HCT116 (cell line): ENCODE measurements around the gene GRID2. TPM values are rescaled to one million over a fixed set of nuclear protein-coding genes. Genes with fewer than 3 reads are reported as not detected.

Experiments used
- ATAC-seq: fragments of 200-7000 bp; cut with Tn5 transposase; 2 replicates; pipeline ENCODE4 v1.9.1; 2020; ENCODE audit warnings: mild to moderate bottlenecking, moderate library complexity
- BruUV-seq: library from RNA; stranded (reverse); fragments of 400-500 nt; replicated peaks from 2 replicates; lab custom pipeline; 2021; lab: Mats Ljungman, UMichigan
- CTCF ChIA-PET: fragments of 300-600 bp; sonication (Branson Sonifier 250); formaldehyde crosslinking; loops from one replicate; lab custom pipeline; 2021; ENCODE audit warnings: antibody characterized with exemption; lab: Charles Lee
- POLR2A ChIA-PET: fragments of 300-600, 350-600 bp; sonication (Branson Sonifier 250); formaldehyde crosslinking; loops from one replicate; lab custom pipeline; 2021; ENCODE audit warnings: antibody characterized with exemption; lab: Charles Lee
- RAD21 ChIA-PET, 2 experiments: fragments of 300-600 bp; sonication (Branson Sonifier 250); formaldehyde crosslinking; loops; one replicate each; lab custom pipeline; 2023; ENCODE audit warnings: low total read pairs in 2 of 2; ENCODE audit not compliant: uncharacterized antibody in 2 of 2, unreplicated experiment in 2 of 2, low non-redundant PET in 1 of 2; lab: Charles Lee
- DNase-seq: peaks from one replicate; pipeline ENCODE4 v3.0.0-alpha.2; 2010; ENCODE audit warnings: low read depth, low spot score
- H2AFZ ChIP-seq: fragments of 200-600 bp; shearing (Covaris generic), sonication (generic); 2 replicates; pipeline ENCODE4 v1.6.1; 2017; ENCODE audit warnings: low read depth, mixed run types, mixed read lengths, antibody characterized with exemption, low read length; ENCODE audit not compliant: poor library complexity, severe bottlenecking
- H3K27ac ChIP-seq: 2 replicates; pipeline ENCODE4 v1.5.1; 2012; ENCODE audit warnings: low read depth, low read length
- H3K27me3 ChIP-seq: fragments of 200-600 bp; sonication (generic); 2 replicates; pipeline ENCODE4 v1.6.1; 2016; ENCODE audit warnings: mixed run types, low read length, mixed read lengths; ENCODE audit not compliant: insufficient read depth
- H3K36me3 ChIP-seq, 2 experiments: fragments of 200-500 bp in 1 of 2; fragments of 200-600 bp in 1 of 2; sonication (Bioruptor generic) in 1 of 2; sonication (generic) in 1 of 2; 2 replicates each; pipeline versions ENCODE4 v1.5.1 to v1.6.1; 2014 to 2016; ENCODE audit warnings: low read length in 2 of 2, inconsistent platforms in 1 of 2, mixed read lengths in 1 of 2, mixed run types in 1 of 2; ENCODE audit not compliant: insufficient read depth in 2 of 2, control insufficient read depth in 1 of 2
- H3K4me1 ChIP-seq, 2 experiments: fragments of 200-600 bp in 1 of 2; sonication (generic) in 1 of 2; 2 replicates each; pipeline versions ENCODE4 v1.5.1 to v1.6.1; 2012 to 2017; ENCODE audit warnings: low read length in 2 of 2, inconsistent platforms in 1 of 2, mild to moderate bottlenecking in 1 of 2, mixed read lengths in 1 of 2, mixed run types in 1 of 2, moderate library complexity in 1 of 2; ENCODE audit not compliant: insufficient read depth in 2 of 2, control insufficient read depth in 1 of 2
- H3K4me2 ChIP-seq: fragments of 200-600 bp; sonication (generic); 2 replicates; pipeline ENCODE4 v1.6.1; 2017; ENCODE audit warnings: mixed run types, low read length, mixed read lengths
- H3K4me3 ChIP-seq, 2 experiments: fragments of 200-600 bp in 1 of 2; sonication (generic) in 1 of 2; replicated peaks in 1 of 2; 2 replicates each; pipeline ENCODE4 v1.5.1; 2011 to 2016; ENCODE audit warnings: low read length in 2 of 2, control low read depth in 1 of 2, low read depth in 1 of 2, mild to moderate bottlenecking in 1 of 2, mixed read lengths in 1 of 2, mixed run types in 1 of 2
- H3K79me2 ChIP-seq: fragments of 200-600 bp; sonication (generic); 2 replicates; pipeline ENCODE4 v1.6.1; 2017; ENCODE audit warnings: mild to moderate bottlenecking, mixed run types, low read length, moderate library complexity, mixed read lengths; ENCODE audit not compliant: insufficient read depth
- H3K9ac ChIP-seq: fragments of 200-600 bp; sonication (generic); 2 replicates; pipeline ENCODE4 v1.6.1; 2016; ENCODE audit warnings: low read length, mixed read lengths
- H3K9me2 ChIP-seq: fragments of 200-600 bp; sonication (generic), shearing (Covaris generic); 2 replicates; pipeline ENCODE4 v1.6.1; 2017; ENCODE audit warnings: mixed run types, mild to moderate bottlenecking, moderate library complexity; ENCODE audit not compliant: insufficient read depth
- H3K9me3 ChIP-seq, 2 experiments: fragments of 200-500 bp in 1 of 2; fragments of 200-600 bp in 1 of 2; sonication (Bioruptor generic) in 1 of 2; sonication (generic) in 1 of 2; 2 replicates each; pipeline ENCODE4 v1.6.1; 2014 to 2017; ENCODE audit warnings: low read length in 2 of 2, mixed read lengths in 2 of 2, inconsistent platforms in 1 of 2, low read depth in 1 of 2, mild to moderate bottlenecking in 1 of 2, mixed run types in 1 of 2, moderate library complexity in 1 of 2; ENCODE audit not compliant: control insufficient read depth in 1 of 2, insufficient read depth in 1 of 2
- H4K20me1 ChIP-seq: fragments of 200-600 bp; sonication (generic), shearing (Covaris generic); 2 replicates; pipeline ENCODE4 v1.6.1; 2017; ENCODE audit warnings: mixed run types, mild to moderate bottlenecking, moderate library complexity; ENCODE audit not compliant: insufficient read depth
- CBX3 ChIP-seq: IDR thresholded peaks from 2 replicates; pipeline ENCODE4 v1.6.1; 2012; ENCODE audit warnings: low read depth
- EGR1 ChIP-seq: IDR thresholded peaks from 2 replicates; pipeline ENCODE4 v1.6.1; 2012; ENCODE audit warnings: low read depth
- ELF1 ChIP-seq: IDR thresholded peaks from 2 replicates; pipeline ENCODE4 v1.6.1; 2012; ENCODE audit warnings: low read depth, borderline replicate concordance
- EZH2 ChIP-seq: fragments of 200-600 bp; sonication (generic); IDR thresholded peaks from 2 replicates; pipeline ENCODE4 v1.6.1; 2017; ENCODE audit warnings: antibody characterized with exemption, mixed run types
- EZH2phosphoT487 ChIP-seq: fragments of 200-600 bp; IDR thresholded peaks from 2 replicates; pipeline ENCODE4 v1.6.1; 2018; ENCODE audit warnings: antibody characterized with exemption, borderline replicate concordance
- FOSL1 ChIP-seq: IDR thresholded peaks from 2 replicates; pipeline ENCODE4 v1.6.1; 2012; ENCODE audit warnings: low read depth
- POLR2AphosphoS5 ChIP-seq: IDR thresholded peaks from 2 replicates; pipeline ENCODE4 v1.6.1; 2011; ENCODE audit warnings: mild to moderate bottlenecking, low read depth, low read length, moderate library complexity
- RAD21 ChIP-seq: IDR thresholded peaks from 2 replicates; pipeline ENCODE4 v1.6.1; 2012; ENCODE audit warnings: low read depth, mild to moderate bottlenecking
- SP1 ChIP-seq: IDR thresholded peaks from 2 replicates; pipeline ENCODE4 v1.6.1; 2012; ENCODE audit warnings: low read depth
- TCF7L2 ChIP-seq: IDR thresholded peaks from 2 replicates; pipeline ENCODE4 v1.7.0; 2011; ENCODE audit warnings: borderline replicate concordance, inconsistent platforms; ENCODE audit not compliant: insufficient read depth, insufficient read length; ENCODE audit errors: extremely low read depth
- YY1 ChIP-seq: IDR thresholded peaks from 2 replicates; pipeline ENCODE4 v1.6.1; 2011; ENCODE audit warnings: low read length, low read depth, moderate library complexity, mild to moderate bottlenecking; ENCODE audit not compliant: insufficient replicate concordance; ENCODE audit errors: extremely low read depth
- ZFX ChIP-seq: fragments of 450-650 bp; IDR thresholded peaks from 2 replicates; pipeline ENCODE4 v1.6.1; 2017
- intact Hi-C: fragments of 100-400 bp; cut with micrococcal nuclease; formaldehyde crosslinking; loops from 2 replicates; pipeline ENCODE4 v1.10.0; 2022
- total RNA-seq: library from RNA; stranded (reverse); gene quantifications from one replicate; pipeline ENCODE4 v1.2.1, GENCODE V29; 2021; ENCODE audit not compliant: unreplicated experiment
- TF ChIP-seq, protein P1 (sequence below): IDR thresholded peaks from 2 replicates; pipeline ENCODE4 v1.6.1; 2012
- TF ChIP-seq, protein P2 (sequence below): IDR thresholded peaks from 2 replicates; pipeline ENCODE4 v1.6.1; 2012
- TF ChIP-seq, protein P3 (sequence below), 3 experiments: fragments of 200-600 bp in 1 of 3; sonication (generic) in 1 of 3; IDR thresholded peaks in 2 of 3; conservative IDR thresholded peaks in 1 of 3; 2 replicates each; pipeline ENCODE4 v1.5.1; 2012 to 2017; ENCODE audit warnings: low read depth in 2 of 3, low read length in 2 of 3, antibody characterized with exemption in 1 of 3, borderline replicate concordance in 1 of 3, control low read depth in 1 of 3, mild to moderate bottlenecking in 1 of 3, mixed read lengths in 1 of 3, mixed run types in 1 of 3, moderate library complexity in 1 of 3; ENCODE audit not compliant: insufficient read depth in 1 of 3

The GRID2 gene
- total RNA-seq, 1 experiment from 2014 or later = not detected

DNA sequence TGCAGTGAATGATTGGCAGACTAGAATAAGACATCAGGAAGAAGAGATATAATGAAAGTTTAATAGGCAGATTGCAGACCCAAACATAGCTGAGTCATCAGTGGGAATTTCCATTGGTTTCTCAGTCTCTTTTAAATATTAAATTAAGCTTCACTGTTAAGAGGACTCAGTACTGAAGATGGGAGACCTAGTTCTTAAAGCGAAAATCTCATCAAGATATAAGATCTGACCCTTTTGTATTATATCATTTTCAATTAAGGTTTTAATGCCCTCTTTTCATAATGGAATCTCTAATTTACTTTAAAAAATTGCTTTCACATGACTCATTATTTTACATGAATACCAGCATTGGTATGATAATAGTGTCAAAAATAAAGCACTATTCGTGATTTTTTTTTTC is 1355.9 kb downstream of the GRID2 start (continued):
- TF ChIP-seq, protein P1, sequence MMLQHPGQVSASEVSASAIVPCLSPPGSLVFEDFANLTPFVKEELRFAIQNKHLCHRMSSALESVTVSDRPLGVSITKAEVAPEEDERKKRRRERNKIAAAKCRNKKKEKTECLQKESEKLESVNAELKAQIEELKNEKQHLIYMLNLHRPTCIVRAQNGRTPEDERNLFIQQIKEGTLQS = no peak
- TF ChIP-seq, all 23 proteins: peak for 0

DNA sequence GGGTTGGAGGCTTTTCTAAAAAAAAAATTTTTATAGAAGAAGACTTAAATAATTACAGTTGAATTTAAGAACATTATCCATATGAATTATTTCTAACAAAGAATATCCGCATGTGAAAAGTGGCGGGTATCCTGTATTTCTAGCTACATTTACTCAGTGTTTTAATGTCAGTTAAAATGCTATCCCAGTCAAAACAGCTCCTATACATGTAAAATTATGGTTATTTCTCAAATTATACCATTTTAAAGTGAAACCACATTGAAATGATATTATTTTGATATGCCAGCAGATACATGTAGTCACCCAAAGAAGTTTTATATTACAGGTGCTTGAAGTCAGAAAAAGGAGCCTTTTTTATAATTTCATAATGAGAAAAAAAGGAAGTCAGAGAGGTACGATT is 1356.3 kb downstream of the GRID2 start:
- Histone ChIP-seq H3K79me2 (no peaks in the 10 kb centered on the region), H3K27me3 (no peaks in the 10 kb centered on the region), H3K36me3 (no peaks in the 10 kb centered on the region), H3K4me1 (no peaks in the 10 kb centered on the region), H3K4me3 (no peak overlapping the region), H3K9me3 (no peaks in the 10 kb centered on the region), H2AFZ (no peak overlapping the region), H3K9ac (no peak overlapping the region), H3K4me2 (no peak overlapping the region), H4K20me1 (no peaks in the 10 kb centered on the region), H3K27ac (no peak overlapping the region), H3K9me2 (no peaks in the 10 kb centered on the region)
- RAD21 ChIA-PET = no interaction called here
- ATAC-seq = no peak
- BruUV-seq = no TSS peak
- no peak for TF ChIP-seq SP1
- TF ChIP-seq ELF1 = no peak
- TF ChIP-seq, protein P1 = no peak
- TF ChIP-seq, protein P2, sequence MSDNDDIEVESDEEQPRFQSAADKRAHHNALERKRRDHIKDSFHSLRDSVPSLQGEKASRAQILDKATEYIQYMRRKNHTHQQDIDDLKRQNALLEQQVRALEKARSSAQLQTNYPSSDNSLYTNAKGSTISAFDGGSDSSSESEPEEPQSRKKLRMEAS = no peak
- no peak for TF ChIP-seq RAD21
- TF ChIP-seq TCF7L2 = no peak
- TF ChIP-seq FOSL1 = no peak
- TF ChIP-seq, protein P3, sequence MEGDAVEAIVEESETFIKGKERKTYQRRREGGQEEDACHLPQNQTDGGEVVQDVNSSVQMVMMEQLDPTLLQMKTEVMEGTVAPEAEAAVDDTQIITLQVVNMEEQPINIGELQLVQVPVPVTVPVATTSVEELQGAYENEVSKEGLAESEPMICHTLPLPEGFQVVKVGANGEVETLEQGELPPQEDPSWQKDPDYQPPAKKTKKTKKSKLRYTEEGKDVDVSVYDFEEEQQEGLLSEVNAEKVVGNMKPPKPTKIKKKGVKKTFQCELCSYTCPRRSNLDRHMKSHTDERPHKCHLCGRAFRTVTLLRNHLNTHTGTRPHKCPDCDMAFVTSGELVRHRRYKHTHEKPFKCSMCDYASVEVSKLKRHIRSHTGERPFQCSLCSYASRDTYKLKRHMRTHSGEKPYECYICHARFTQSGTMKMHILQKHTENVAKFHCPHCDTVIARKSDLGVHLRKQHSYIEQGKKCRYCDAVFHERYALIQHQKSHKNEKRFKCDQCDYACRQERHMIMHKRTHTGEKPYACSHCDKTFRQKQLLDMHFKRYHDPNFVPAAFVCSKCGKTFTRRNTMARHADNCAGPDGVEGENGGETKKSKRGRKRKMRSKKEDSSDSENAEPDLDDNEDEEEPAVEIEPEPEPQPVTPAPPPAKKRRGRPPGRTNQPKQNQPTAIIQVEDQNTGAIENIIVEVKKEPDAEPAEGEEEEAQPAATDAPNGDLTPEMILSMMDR (IDR thresholded peaks at IDR 0.05 in 2 of 3, conservative IDR thresholded peaks at IDR 0.05 in 1 of 3; ENCODE audit: borderline replicate concordance in 1 of 3, insufficient read depth in 1 of 3, low read depth in 2 of 3, low read length in 2 of 3) = no peak
- no peak for TF ChIP-seq POLR2AphosphoS5
- TF ChIP-seq EZH2phosphoT487 = no peak
- TF ChIP-seq ZFX = no peak
- TF ChIP-seq EZH2 = no peak
- no peak for TF ChIP-seq CBX3
- TF ChIP-seq YY1 = no peak
- no peak for TF ChIP-seq EGR1
- POLR2A ChIA-PET = no interaction called here
- CTCF ChIA-PET = no interaction called here
- DNase-seq = no peak
- intact Hi-C loops = no loop called here
